Upper lobe of left lung (tissue), 4 donors: ENCODE results near the gene SARNP.

ENCODE experiments used
- CTCF ChIP-seq, 6 experiments: fragments of 450-650 bp in 4 of 6; fragments of 200-600 bp in 2 of 6; sonication (generic) in 2 of 6; IDR thresholded peaks; one replicate each; pipeline ENCODE4 v1.5.1; 2016 to 2019; ENCODE audit warnings: antibody characterized with exemption in 6 of 6
- POLR2A ChIP-seq, 4 donors: fragments of 450-650 bp; IDR thresholded peaks; one replicate each; pipeline ENCODE4 v1.5.1; 2016 to 2017; ENCODE audit warnings: antibody characterized with exemption in 4 of 4, mild to moderate bottlenecking in 2 of 4
- POLR2AphosphoS5 ChIP-seq, 2 donors: sonication (generic); formaldehyde crosslinking; IDR thresholded peaks; one replicate each; pipeline ENCODE4 v1.5.1; 2017; ENCODE audit warnings: antibody characterized with exemption in 2 of 2

GRCh38 chr12:55724940-55725309 is 92.6 kb downstream of the SARNP start:
- TF ChIP-seq CTCF (IDR thresholded peaks at IDR 0.05) (no peak), POLR2AphosphoS5 (IDR thresholded peaks at IDR 0.05) (no peak), POLR2A (IDR thresholded peaks at IDR 0.05) (no peak)
